ENCODE data around the gene SPTSSA.
A peak's percentile ranks its signal among the peaks of the same experiment; 100 is the strongest.

SPTSSA gene

GRCh38 chr14:34496679-34497513 is 34.9 kb upstream of the SPTSSA start (continued):
- TF ChIP-seq ZNF692 (tag by site-specific recombination; IDR thresholded peaks at IDR 0.05), result peak; percentile 51; the same call in 1 of the 2 replicates
- TF ChIP-seq MEIS1 (CRISPR knock-in tag; IDR thresholded peaks at IDR 0.05; ENCODE audit: borderline replicate concordance), result no peak
- no peak for TF ChIP-seq GFI1B (tag by site-specific recombination; IDR thresholded peaks at IDR 0.05)

- no peaks in the 10 kb centered on the region for H3K4me1 ChIP-seq (ENCODE audit: control insufficient read depth, insufficient read depth, low read length)
- TF ChIP-seq, protein P1, sequence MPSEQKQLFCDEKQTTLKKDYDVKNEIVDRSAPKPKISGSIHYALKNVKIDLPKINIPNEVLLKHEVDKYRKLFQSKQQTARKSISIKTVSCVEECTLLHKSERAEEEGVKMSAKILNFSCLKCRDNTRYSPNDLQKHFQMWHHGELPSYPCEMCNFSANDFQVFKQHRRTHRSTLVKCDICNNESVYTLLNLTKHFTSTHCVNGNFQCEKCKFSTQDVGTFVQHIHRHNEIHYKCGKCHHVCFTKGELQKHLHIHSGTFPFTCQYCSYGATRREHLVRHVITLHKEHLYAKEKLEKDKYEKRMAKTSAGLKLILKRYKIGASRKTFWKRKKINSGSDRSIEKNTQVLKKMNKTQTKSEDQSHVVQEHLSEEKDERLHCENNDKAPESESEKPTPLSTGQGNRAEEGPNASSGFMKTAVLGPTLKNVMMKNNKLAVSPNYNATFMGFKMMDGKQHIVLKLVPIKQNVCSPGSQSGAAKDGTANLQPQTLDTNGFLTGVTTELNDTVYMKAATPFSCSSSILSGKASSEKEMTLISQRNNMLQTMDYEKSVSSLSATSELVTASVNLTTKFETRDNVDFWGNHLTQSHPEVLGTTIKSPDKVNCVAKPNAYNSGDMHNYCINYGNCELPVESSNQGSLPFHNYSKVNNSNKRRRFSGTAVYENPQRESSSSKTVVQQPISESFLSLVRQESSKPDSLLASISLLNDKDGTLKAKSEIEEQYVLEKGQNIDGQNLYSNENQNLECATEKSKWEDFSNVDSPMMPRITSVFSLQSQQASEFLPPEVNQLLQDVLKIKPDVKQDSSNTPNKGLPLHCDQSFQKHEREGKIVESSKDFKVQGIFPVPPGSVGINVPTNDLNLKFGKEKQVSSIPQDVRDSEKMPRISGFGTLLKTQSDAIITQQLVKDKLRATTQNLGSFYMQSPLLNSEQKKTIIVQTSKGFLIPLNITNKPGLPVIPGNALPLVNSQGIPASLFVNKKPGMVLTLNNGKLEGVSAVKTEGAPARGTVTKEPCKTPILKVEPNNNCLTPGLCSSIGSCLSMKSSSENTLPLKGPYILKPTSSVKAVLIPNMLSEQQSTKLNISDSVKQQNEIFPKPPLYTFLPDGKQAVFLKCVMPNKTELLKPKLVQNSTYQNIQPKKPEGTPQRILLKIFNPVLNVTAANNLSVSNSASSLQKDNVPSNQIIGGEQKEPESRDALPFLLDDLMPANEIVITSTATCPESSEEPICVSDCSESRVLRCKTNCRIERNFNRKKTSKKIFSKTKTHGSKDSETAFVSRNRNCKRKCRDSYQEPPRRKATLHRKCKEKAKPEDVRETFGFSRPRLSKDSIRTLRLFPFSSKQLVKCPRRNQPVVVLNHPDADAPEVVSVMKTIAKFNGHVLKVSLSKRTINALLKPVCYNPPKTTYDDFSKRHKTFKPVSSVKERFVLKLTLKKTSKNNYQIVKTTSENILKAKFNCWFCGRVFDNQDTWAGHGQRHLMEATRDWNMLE (tag by site-specific recombination; conservative IDR thresholded peaks at IDR 0.05; ENCODE audit: low read depth), result no peak
- TF ChIP-seq ZNF785 (tag by site-specific recombination; IDR thresholded peaks at IDR 0.05) (no peak), ZNF521 (tag by site-specific recombination; IDR thresholded peaks at IDR 0.05) (no peak), PRDM1 (tag by site-specific recombination; IDR thresholded peaks at IDR 0.05) (no peak), ZNF184 (tag by site-specific recombination; IDR thresholded peaks at IDR 0.05) (no peak), ZSCAN16 (tag by site-specific recombination; IDR thresholded peaks at IDR 0.05) (no peak), ZNF433 (tag by site-specific recombination; IDR thresholded peaks at IDR 0.05; ENCODE audit: low read depth) (no peak), ZBTB7A (tag by site-specific recombination; IDR thresholded peaks at IDR 0.05; ENCODE audit: low read depth) (no peak)
- TF ChIP-seq, protein P2, sequence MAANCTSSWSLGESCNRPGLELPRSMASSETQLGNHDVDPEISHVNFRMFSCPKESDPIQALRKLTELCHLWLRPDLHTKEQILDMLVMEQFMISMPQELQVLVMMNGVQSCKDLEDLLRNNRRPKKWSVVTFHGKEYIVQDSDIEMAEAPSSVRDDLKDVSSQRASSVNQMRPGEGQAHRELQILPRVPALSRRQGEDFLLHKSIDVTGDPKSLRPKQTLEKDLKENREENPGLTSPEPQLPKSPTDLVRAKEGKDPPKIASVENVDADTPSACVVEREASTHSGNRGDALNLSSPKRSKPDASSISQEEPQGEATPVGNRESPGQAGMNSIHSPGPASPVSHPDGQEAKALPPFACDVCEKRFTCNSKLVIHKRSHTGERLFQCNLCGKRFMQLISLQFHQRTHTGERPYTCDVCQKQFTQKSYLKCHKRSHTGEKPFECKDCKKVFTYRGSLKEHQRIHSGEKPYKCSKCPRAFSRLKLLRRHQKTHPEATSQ (tag by site-specific recombination; IDR thresholded peaks at IDR 0.05), result no peak
- CTCF ChIA-PET, result interaction anchor here (0.6 to 1.3 kb wide), 6 partner anchors 43 to 237 kb away, joined by 3 to 5 read pairs (median 4); no protein-coding TSS in a partner anchor
- H3K36me3 ChIP-seq (ENCODE audit: control insufficient read depth in 2 of 2, insufficient read depth in 1 of 2, low read length in 2 of 2), result no peaks in the 10 kb centered on the region
- H3K9me3 ChIP-seq (ENCODE audit: control insufficient read depth, insufficient read depth, low read depth, low read length), result no peaks in the 10 kb centered on the region
- no peak overlapping the region for H3K27ac ChIP-seq (ENCODE audit: extremely low read depth, low read depth, low read length)
- POLR2A ChIA-PET, result interaction anchor here (0.7 to 1.1 kb wide), 2 partner anchors 11 to 168 kb away, joined by 3 read pairs; no protein-coding TSS in a partner anchor
- no peak overlapping the region for H3K4me3 ChIP-seq (ENCODE audit: low read depth, low read length)
Measured at GRCh38 chr14:34496007-34496678, 34.1 kb upstream of the SPTSSA start.

- Histone ChIP-seq H3K4me1 (ENCODE audit: control insufficient read depth, insufficient read depth, low read length) (no peaks in the 10 kb centered on the region), H3K4me3 (ENCODE audit: low read depth, low read length) (no peak overlapping the region), H3K27ac (ENCODE audit: extremely low read depth, low read depth, low read length) (no peak overlapping the region), H3K36me3 (ENCODE audit: control insufficient read depth in 2 of 2, insufficient read depth in 1 of 2, low read length in 2 of 2) (no peaks in the 10 kb centered on the region), H3K9me3 (ENCODE audit: control insufficient read depth, insufficient read depth, low read depth, low read length) (no peaks in the 10 kb centered on the region)
- ChIA-PET POLR2A (no interaction called here), CTCF (no interaction called here)
- TF ChIP-seq, protein P3, sequence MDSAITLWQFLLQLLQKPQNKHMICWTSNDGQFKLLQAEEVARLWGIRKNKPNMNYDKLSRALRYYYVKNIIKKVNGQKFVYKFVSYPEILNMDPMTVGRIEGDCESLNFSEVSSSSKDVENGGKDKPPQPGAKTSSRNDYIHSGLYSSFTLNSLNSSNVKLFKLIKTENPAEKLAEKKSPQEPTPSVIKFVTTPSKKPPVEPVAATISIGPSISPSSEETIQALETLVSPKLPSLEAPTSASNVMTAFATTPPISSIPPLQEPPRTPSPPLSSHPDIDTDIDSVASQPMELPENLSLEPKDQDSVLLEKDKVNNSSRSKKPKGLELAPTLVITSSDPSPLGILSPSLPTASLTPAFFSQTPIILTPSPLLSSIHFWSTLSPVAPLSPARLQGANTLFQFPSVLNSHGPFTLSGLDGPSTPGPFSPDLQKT (IDR thresholded peaks at IDR 0.05; ENCODE audit: borderline replicate concordance, low read depth, low read length), result no peak
- no peak for TF ChIP-seq ZNF596 (tag by site-specific recombination; IDR thresholded peaks at IDR 0.05)
- no peak for TF ChIP-seq ZNF549 (tag by site-specific recombination; IDR thresholded peaks at IDR 0.05)
- no peak for TF ChIP-seq ZNF777 (tag by site-specific recombination; IDR thresholded peaks at IDR 0.05; ENCODE audit: borderline replicate concordance)
- no peak for TF ChIP-seq ZNF169 (tag by site-specific recombination; IDR thresholded peaks at IDR 0.05)
Measured at GRCh38 chr14:34489324-34489723, 27.3 kb upstream of the SPTSSA start.

Measured in HEK293 (cell line).